ENCODE results near the gene PCDH7. TPM values are rescaled to one million over a fixed set of nuclear protein-coding genes. Genes with fewer than 3 reads are reported as not detected.

PCDH7 gene
- total and polyA plus RNA-seq, 4 donors, result 0.75 to 57.6 (median 5.3) TPM

GRCh38 chr4:30727409-30727808, 7.2 kb downstream of the PCDH7 start:
- TF ChIP-seq CTCF (IDR thresholded peaks at IDR 0.05; ENCODE audit: control extremely low read depth, extremely low read depth), result no peak
- ATAC-seq (ENCODE audit: insufficient read depth, low FRiP score), result no peak
- peak in 2 of 3 donors; percentile 23 to 39 for DNase-seq
- 70 to 77% methylated on average over 2 of the region's 2 CpGs for WGBS, 2 donors
- H3K9ac ChIP-seq (ENCODE audit: insufficient read depth in 1 of 2, low read length in 2 of 2), result no peak overlapping the region
- peaks cover 0 to 15% (median 1%) of the 10 kb centered on the region in 4 donors for H3K36me3 ChIP-seq (ENCODE audit: control insufficient read depth in 4 of 4, insufficient read depth in 4 of 4, low read length in 4 of 4)
- peaks cover 0 to 8% (median 0%) of the 10 kb centered on the region in 3 donors for H3K27me3 ChIP-seq (ENCODE audit: control insufficient read depth in 3 of 3, insufficient read depth in 3 of 3, low read length in 2 of 3)
- peaks cover 0 to 5% (median 0%) of the 10 kb centered on the region in 4 donors for H3K9me3 ChIP-seq (ENCODE audit: control insufficient read depth in 4 of 4, insufficient read depth in 3 of 4, low read length in 3 of 4)
- no peak overlapping the region for H3K4me3 ChIP-seq
- peaks cover 0 to 32% (median 0%) of the 10 kb centered on the region in 5 donors for H3K4me1 ChIP-seq (ENCODE audit: control insufficient read depth in 5 of 5, insufficient read depth in 5 of 5, low read length in 5 of 5)
- H3K27ac ChIP-seq (ENCODE audit: low read depth in 1 of 2, low read length in 1 of 2), result no peak overlapping the region

- no peak for TF ChIP-seq CTCF (IDR thresholded peaks at IDR 0.05; ENCODE audit: control extremely low read depth, extremely low read depth)
- DNase-seq (peak in 2 of 3 donors; percentile 55 to 68), ATAC-seq (ENCODE audit: insufficient read depth, low FRiP score) (no peak)
- Histone ChIP-seq H3K4me3 (no peak overlapping the region), H3K4me1 (ENCODE audit: control insufficient read depth in 5 of 5, insufficient read depth in 5 of 5, low read length in 5 of 5) (peaks cover 0 to 23% (median 0%) of the 10 kb centered on the region in 5 donors), H3K36me3 (ENCODE audit: control insufficient read depth in 4 of 4, insufficient read depth in 4 of 4, low read length in 4 of 4) (peaks cover 0 to 7% (median 1%) of the 10 kb centered on the region in 4 donors), H3K9ac (ENCODE audit: insufficient read depth in 1 of 2, low read length in 2 of 2) (no peak overlapping the region), H3K27ac (ENCODE audit: low read depth in 1 of 2, low read length in 1 of 2) (no peak overlapping the region), H3K27me3 (ENCODE audit: control insufficient read depth in 3 of 3, insufficient read depth in 3 of 3, low read length in 2 of 3) (peaks cover 0 to under 1% (median 0%) of the 10 kb centered on the region in 3 donors), H3K9me3 (ENCODE audit: control insufficient read depth in 4 of 4, insufficient read depth in 3 of 4, low read length in 3 of 4) (no peaks in the 10 kb centered on the region)
- 84 to 88% methylated on average over 2 of the region's 2 CpGs for WGBS, 2 donors
Measured at GRCh38 chr4:30728311-30728710, 8.1 kb downstream of the PCDH7 start.

GRCh38 chr4:30743897-30744296, 23.7 kb downstream of the PCDH7 start:
- Histone ChIP-seq H3K4me3 (no peak overlapping the region), H3K36me3 (ENCODE audit: control insufficient read depth in 4 of 4, insufficient read depth in 4 of 4, low read length in 4 of 4) (peaks cover 0 to 5% (median 2%) of the 10 kb centered on the region in 4 donors), H3K4me1 (ENCODE audit: control insufficient read depth in 5 of 5, insufficient read depth in 5 of 5, low read length in 5 of 5) (peaks cover 0 to 14% (median 8%) of the 10 kb centered on the region in 5 donors), H3K9me3 (ENCODE audit: control insufficient read depth in 4 of 4, insufficient read depth in 3 of 4, low read length in 3 of 4) (no peaks in the 10 kb centered on the region), H3K27me3 (ENCODE audit: control insufficient read depth in 3 of 3, insufficient read depth in 3 of 3, low read length in 2 of 3) (no peaks in the 10 kb centered on the region), H3K9ac (ENCODE audit: insufficient read depth in 1 of 2, low read length in 2 of 2) (no peak overlapping the region), H3K27ac (ENCODE audit: low read depth in 1 of 2, low read length in 1 of 2) (no peak overlapping the region)
- 46 to 62% methylated on average over 3 of the region's 3 CpGs for WGBS, 2 donors
- TF ChIP-seq CTCF (IDR thresholded peaks at IDR 0.05; ENCODE audit: control extremely low read depth, extremely low read depth), result no peak
- peak in 1 of 3 donors; percentile 15 for DNase-seq
- ATAC-seq (ENCODE audit: insufficient read depth, low FRiP score), result no peak

- H3K27ac ChIP-seq (ENCODE audit: low read depth in 1 of 2, low read length in 1 of 2), result no peak overlapping the region
- H3K9ac ChIP-seq (ENCODE audit: insufficient read depth in 1 of 2, low read length in 2 of 2), result no peak overlapping the region
Measured at GRCh38 chr4:30744386-30744785, 24.2 kb downstream of the PCDH7 start.

More at GRCh38 chr4:30744386-30744785, 24.2 kb downstream of the PCDH7 start:
- no peak for TF ChIP-seq CTCF (IDR thresholded peaks at IDR 0.05; ENCODE audit: control extremely low read depth, extremely low read depth)
- H3K36me3 ChIP-seq (ENCODE audit: control insufficient read depth in 4 of 4, insufficient read depth in 4 of 4, low read length in 4 of 4), result peaks cover 0 to 5% (median 2%) of the 10 kb centered on the region in 4 donors
- ATAC-seq (ENCODE audit: insufficient read depth, low FRiP score), result no peak
- no peaks in the 10 kb centered on the region for H3K27me3 ChIP-seq (ENCODE audit: control insufficient read depth in 3 of 3, insufficient read depth in 3 of 3, low read length in 2 of 3)
- no peak for DNase-seq
- no peaks in the 10 kb centered on the region for H3K9me3 ChIP-seq (ENCODE audit: control insufficient read depth in 4 of 4, insufficient read depth in 3 of 4, low read length in 3 of 4)
- no peak overlapping the region for H3K4me3 ChIP-seq
- peaks cover 0 to 14% (median 8%) of the 10 kb centered on the region in 5 donors for H3K4me1 ChIP-seq (ENCODE audit: control insufficient read depth in 5 of 5, insufficient read depth in 5 of 5, low read length in 5 of 5)
